Activated naive CD4-positive, alpha-beta T cell treated with anti-CD3 and anti-CD28 coated beads, Interleukin-2, amount 10 ng/mL, durations not matched to agents 7 days and 5 days (primary cell): ENCODE results near the gene ZNF341.
A peak's percentile ranks its signal among the peaks of the same experiment; 100 is the strongest.
"Not testable (repeated sequence)": the region's sequence is repeated elsewhere in the genome, so short reads cannot be mapped to it uniquely, and the experiment has no call there.

Experiments
- CTCF ChIA-PET: fragments of 350-600 bp; sonication (Branson Sonifier 250); formaldehyde crosslinking; loops from one replicate; lab custom pipeline; 2021; ENCODE audit warnings: antibody characterized with exemption; lab: Charles Lee
- DNase-seq: peaks from one replicate; pipeline ENCODE4 v3.0.0-alpha.2; 2020
- H3K27ac Mint-ChIP-seq: one replicate; pipeline ENCODE4 v1.8.0; 2021; ENCODE audit warnings: mild to moderate bottlenecking, moderate library complexity, mixed read lengths
- H3K27me3 Mint-ChIP-seq: one replicate; pipeline ENCODE4 v1.8.0; 2021; ENCODE audit warnings: mild to moderate bottlenecking, mixed read lengths
- H3K36me3 Mint-ChIP-seq: one replicate; pipeline ENCODE4 v1.8.0; 2021; ENCODE audit warnings: mixed read lengths
- H3K4me1 Mint-ChIP-seq: one replicate; pipeline ENCODE4 v1.8.0; 2021; ENCODE audit warnings: mixed read lengths
- H3K4me3 Mint-ChIP-seq: one replicate; pipeline ENCODE4 v1.8.0; 2021; ENCODE audit warnings: mild to moderate bottlenecking, moderate library complexity, mixed read lengths
- H3K9me3 Mint-ChIP-seq: one replicate; pipeline ENCODE4 v1.8.0; 2021; ENCODE audit warnings: mixed read lengths

ZNF341 gene

DNA sequence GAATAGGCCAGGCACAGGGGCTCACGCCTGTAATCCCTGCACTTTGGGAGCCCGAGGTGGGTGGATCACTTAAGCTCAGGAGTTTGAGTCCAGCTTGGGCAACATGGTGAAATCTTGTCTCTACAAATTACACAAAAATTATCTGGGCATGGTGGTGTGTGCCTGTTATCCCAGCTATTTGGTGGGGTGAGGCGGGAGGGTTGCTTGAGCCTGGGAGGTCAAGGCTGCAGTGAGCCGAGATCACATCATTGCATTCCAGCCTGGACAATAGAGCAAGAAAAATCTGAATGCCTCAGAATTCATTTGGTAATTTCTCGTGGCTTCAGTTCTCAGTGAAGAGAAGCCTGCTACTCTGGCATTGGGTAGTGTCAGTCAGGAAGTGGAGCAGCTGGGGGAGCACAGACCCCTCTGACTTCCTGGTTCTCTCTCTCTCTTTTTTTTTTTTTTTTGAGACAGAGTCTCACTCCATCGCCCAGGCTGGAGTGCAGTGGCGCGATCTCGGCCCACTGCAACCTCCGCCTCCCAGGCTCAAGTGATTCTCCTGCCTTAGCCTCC lies 24.2 kb downstream of the ZNF341 start:
- not testable (repeated sequence) for H3K4me3 Mint-ChIP-seq, H3K9me3 Mint-ChIP-seq, H3K27me3 Mint-ChIP-seq, H3K27ac Mint-ChIP-seq
- Mint-ChIP-seq H3K4me1 (peaks cover 11% of the 10 kb centered on the region), H3K36me3 (peaks cover 19% of the 10 kb centered on the region)
- CTCF ChIA-PET, result interaction anchor here (1.0 kb wide), 1 partner anchor 20 kb away, joined by 4 read pairs; no protein-coding TSS in a partner anchor
- peak; percentile 40 for DNase-seq

GRCh38 chr20:33757046-33757445 lies 25.2 kb downstream of the ZNF341 start:
- Mint-ChIP-seq H3K4me1 (peaks cover 11% of the 10 kb centered on the region), H3K9me3 (peaks cover 8% of the 10 kb centered on the region), H3K36me3 (peaks cover 18% of the 10 kb centered on the region), H3K27me3 (no peaks in the 10 kb centered on the region), H3K27ac (no peak overlapping the region), H3K4me3 (no peak overlapping the region)
- DNase-seq, result no peak
- CTCF ChIA-PET, result interaction anchor here (1.2 kb wide), 1 partner anchor 35 kb away, joined by 3 read pairs; no protein-coding TSS in a partner anchor

- Mint-ChIP-seq H3K4me1 (peaks cover 11% of the 10 kb centered on the region), H3K36me3 (peaks cover 18% of the 10 kb centered on the region), H3K27ac (no peak overlapping the region), H3K27me3 (no peaks in the 10 kb centered on the region), H3K4me3 (no peak overlapping the region), H3K9me3 (peaks cover 8% of the 10 kb centered on the region)
- CTCF ChIA-PET, result interaction anchor here (1.2 kb wide), 1 partner anchor 35 kb away, joined by 3 read pairs; no protein-coding TSS in a partner anchor
- DNase-seq, result no peak
Observed at GRCh38 chr20:33757458-33757857, 25.7 kb downstream of the ZNF341 start.

GRCh38 chr20:33761698-33762250 lies 30.0 kb downstream of the ZNF341 start:
- Mint-ChIP-seq H3K9me3 (peaks cover 6% of the 10 kb centered on the region), H3K4me3 (no peak overlapping the region), H3K36me3 (peaks cover 18% of the 10 kb centered on the region), H3K27me3 (no peaks in the 10 kb centered on the region), H3K4me1 (no peaks in the 10 kb centered on the region), H3K27ac (no peak overlapping the region)
- CTCF ChIA-PET, result interaction anchor here (0.6 kb wide), 2 partner anchors 30 to 249 kb away, joined by 3 read pairs; no protein-coding TSS in a partner anchor
- DNase-seq, result no peak

- peaks cover 7% of the 10 kb centered on the region for H3K36me3 Mint-ChIP-seq
- CTCF ChIA-PET, result interaction anchor here (1.3 kb wide), 1 partner anchor 27 kb away, joined by 4 read pairs; no protein-coding TSS in a partner anchor
- H3K9me3 Mint-ChIP-seq, result no peaks in the 10 kb centered on the region
- no peak overlapping the region for H3K27ac Mint-ChIP-seq
- H3K27me3 Mint-ChIP-seq, result no peaks in the 10 kb centered on the region
- no peak overlapping the region for H3K4me3 Mint-ChIP-seq
- no peak for DNase-seq
- no peaks in the 10 kb centered on the region for H3K4me1 Mint-ChIP-seq
Observed at GRCh38 chr20:33765099-33765498, 33.3 kb downstream of the ZNF341 start.

GRCh38 chr20:33765592-33765991 lies 33.8 kb downstream of the ZNF341 start:
- no peaks in the 10 kb centered on the region for H3K27me3 Mint-ChIP-seq
- DNase-seq, result no peak
- H3K27ac Mint-ChIP-seq, result no peak overlapping the region
- CTCF ChIA-PET, result no interaction called here
- H3K9me3 Mint-ChIP-seq, result no peaks in the 10 kb centered on the region
- no peaks in the 10 kb centered on the region for H3K4me1 Mint-ChIP-seq
- H3K36me3 Mint-ChIP-seq, result peaks cover 9% of the 10 kb centered on the region
- no peak overlapping the region for H3K4me3 Mint-ChIP-seq

DNA sequence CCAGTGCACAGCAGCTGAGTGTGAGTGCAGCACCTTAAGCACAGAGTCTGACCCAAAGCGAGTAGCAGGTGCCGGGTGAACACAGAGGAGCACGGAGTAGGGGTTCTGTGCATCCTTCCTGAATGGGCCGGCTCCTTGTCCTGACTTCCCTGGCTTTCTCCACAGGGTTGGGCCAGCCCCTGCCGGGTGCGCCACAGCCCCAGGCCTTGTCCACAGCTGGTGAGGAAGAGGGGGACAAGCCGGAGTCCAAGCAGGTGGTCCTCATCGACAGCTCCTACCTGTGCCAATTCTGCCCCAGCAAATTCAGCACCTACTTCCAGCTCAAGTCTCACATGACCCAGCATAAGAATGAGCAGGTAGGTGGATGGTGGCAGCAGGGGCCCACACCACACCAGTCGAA lies 34.9 kb downstream of the ZNF341 start:
- Mint-ChIP-seq H3K9me3 (no peaks in the 10 kb centered on the region), H3K4me3 (no peak overlapping the region), H3K4me1 (no peaks in the 10 kb centered on the region), H3K27me3 (no peaks in the 10 kb centered on the region), H3K27ac (no peak overlapping the region), H3K36me3 (peaks cover 9% of the 10 kb centered on the region)
- no peak for DNase-seq
- CTCF ChIA-PET, result no interaction called here

- no peaks in the 10 kb centered on the region for H3K27me3 Mint-ChIP-seq
- DNase-seq, result no peak
- H3K4me1 Mint-ChIP-seq, result no peaks in the 10 kb centered on the region
- CTCF ChIA-PET, result no interaction called here
- no peak overlapping the region for H3K27ac Mint-ChIP-seq
- H3K36me3 Mint-ChIP-seq, result peaks cover 9% of the 10 kb centered on the region
- H3K9me3 Mint-ChIP-seq, result no peaks in the 10 kb centered on the region
- H3K4me3 Mint-ChIP-seq, result no peak overlapping the region
Observed at GRCh38 chr20:33767777-33768138, 36.0 kb downstream of the ZNF341 start.

DNA sequence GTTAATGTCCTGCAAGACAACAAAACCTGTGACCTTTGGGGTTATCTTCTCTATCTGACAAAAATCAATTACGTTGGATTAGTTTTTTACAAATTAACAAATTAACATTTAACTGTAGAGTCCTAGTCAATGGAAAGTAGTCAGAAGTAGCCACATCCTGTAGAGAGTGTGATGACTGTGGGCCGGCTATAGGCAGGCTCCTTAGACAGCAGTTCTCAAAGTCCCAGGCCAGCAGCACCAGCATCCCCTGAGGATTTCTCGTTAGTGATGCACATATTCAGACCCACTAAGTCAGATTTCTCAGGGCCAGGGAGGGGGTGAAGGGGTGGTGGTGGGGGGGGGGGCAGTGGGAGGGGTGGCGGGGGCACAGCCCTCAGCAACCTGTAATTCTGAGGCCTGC lies 37.2 kb downstream of the ZNF341 start:
- Mint-ChIP-seq H3K4me3 (no peak overlapping the region), H3K9me3 (no peaks in the 10 kb centered on the region), H3K27me3 (no peaks in the 10 kb centered on the region), H3K36me3 (peaks cover 9% of the 10 kb centered on the region), H3K27ac (no peak overlapping the region), H3K4me1 (no peaks in the 10 kb centered on the region)
- DNase-seq, result no peak
- CTCF ChIA-PET, result no interaction called here

- Mint-ChIP-seq H3K27ac (no peak overlapping the region), H3K27me3 (no peaks in the 10 kb centered on the region), H3K4me1 (no peaks in the 10 kb centered on the region), H3K9me3 (no peaks in the 10 kb centered on the region), H3K4me3 (no peak overlapping the region), H3K36me3 (peaks cover 11% of the 10 kb centered on the region)
- no peak for DNase-seq
- CTCF ChIA-PET, result no interaction called here
Observed at GRCh38 chr20:33770005-33770404, 38.2 kb downstream of the ZNF341 start.

- DNase-seq, result no peak
- H3K36me3 Mint-ChIP-seq, result peaks cover 7% of the 10 kb centered on the region
- no peaks in the 10 kb centered on the region for H3K27me3 Mint-ChIP-seq
- no peak overlapping the region for H3K27ac Mint-ChIP-seq
- H3K9me3 Mint-ChIP-seq, result no peaks in the 10 kb centered on the region
- no peak overlapping the region for H3K4me3 Mint-ChIP-seq
- H3K4me1 Mint-ChIP-seq, result no peaks in the 10 kb centered on the region
- CTCF ChIA-PET, result no interaction called here
Observed at GRCh38 chr20:33771938-33772337, 40.1 kb downstream of the ZNF341 start.

GRCh38 chr20:33772439-33772838 lies 40.6 kb downstream of the ZNF341 start:
- Mint-ChIP-seq H3K27ac (no peak overlapping the region), H3K27me3 (no peaks in the 10 kb centered on the region), H3K36me3 (peaks cover 6% of the 10 kb centered on the region), H3K9me3 (no peaks in the 10 kb centered on the region), H3K4me3 (no peak overlapping the region), H3K4me1 (no peaks in the 10 kb centered on the region)
- DNase-seq, result no peak
- CTCF ChIA-PET, result interaction anchor here (0.6 kb wide), 1 partner anchor 1506 kb away, joined by 3 read pairs; no protein-coding TSS in a partner anchor

GRCh38 chr20:33773412-33774089 lies 41.8 kb downstream of the ZNF341 start:
- Mint-ChIP-seq H3K4me1 (peaks cover under 1% of the 10 kb centered on the region), H3K9me3 (no peaks in the 10 kb centered on the region), H3K27me3 (no peaks in the 10 kb centered on the region), H3K4me3 (no peak overlapping the region), H3K36me3 (peaks cover 6% of the 10 kb centered on the region), H3K27ac (no peak overlapping the region)
- CTCF ChIA-PET, result no interaction called here
- no peak for DNase-seq

GRCh38 chr20:33777816-33778215 lies 46.0 kb downstream of the ZNF341 start:
- H3K27ac Mint-ChIP-seq, result no peak overlapping the region
- no peaks in the 10 kb centered on the region for H3K27me3 Mint-ChIP-seq
- peaks cover 19% of the 10 kb centered on the region for H3K4me1 Mint-ChIP-seq
- no peaks in the 10 kb centered on the region for H3K9me3 Mint-ChIP-seq
- CTCF ChIA-PET, result no interaction called here
- DNase-seq, result no peak
- H3K4me3 Mint-ChIP-seq, result no peak overlapping the region
- peaks cover 11% of the 10 kb centered on the region for H3K36me3 Mint-ChIP-seq

- Mint-ChIP-seq H3K4me1 (peaks cover 34% of the 10 kb centered on the region), H3K36me3 (peaks cover 9% of the 10 kb centered on the region), H3K9me3 (no peaks in the 10 kb centered on the region), H3K27me3 (no peaks in the 10 kb centered on the region), H3K27ac (no peak overlapping the region), H3K4me3 (no peak overlapping the region)
- CTCF ChIA-PET, result no interaction called here
- DNase-seq, result no peak
Observed at GRCh38 chr20:33781133-33781532, 49.3 kb downstream of the ZNF341 start.
